Suprapubic skin (tissue), 4 donors: Measurements from ENCODE around the gene PHYKPL.

ENCODE experiments used
- CTCF ChIP-seq, 2 donors: fragments of 200-600 bp in 1 of 2; fragments of 450-650 bp in 1 of 2; sonication (generic) in 1 of 2; IDR thresholded peaks; one replicate each; pipeline ENCODE4 v1.5.1; 2016 to 2019; ENCODE audit warnings: antibody characterized with exemption in 2 of 2, mild to moderate bottlenecking in 1 of 2, moderate library complexity in 1 of 2
- EP300 ChIP-seq: sonication (generic); formaldehyde crosslinking; IDR thresholded peaks from one replicate; pipeline ENCODE4 v1.6.1; 2017; ENCODE audit warnings: antibody characterized with exemption
- POLR2A ChIP-seq, 2 donors: fragments of 450-650 bp; IDR thresholded peaks; one replicate each; pipeline ENCODE4 v1.6.1; 2017; ENCODE audit warnings: antibody characterized with exemption in 2 of 2, mild to moderate bottlenecking in 2 of 2, moderate library complexity in 2 of 2
- POLR2AphosphoS5 ChIP-seq, 3 donors: sonication (generic); formaldehyde crosslinking; IDR thresholded peaks; one replicate each; pipeline ENCODE4 v1.6.1; 2017; ENCODE audit warnings: antibody characterized with exemption in 3 of 3

GRCh38 chr5:178202541-178202940 lies 30.1 kb downstream of the PHYKPL start:
- no peak for TF ChIP-seq CTCF (IDR thresholded peaks at IDR 0.05)
- no peak for TF ChIP-seq EP300
- no peak for TF ChIP-seq POLR2A (IDR thresholded peaks at IDR 0.05)
- no peak for TF ChIP-seq POLR2AphosphoS5 (IDR thresholded peaks at IDR 0.05)
